HFFc6 (cell line): ENCODE data around the gene PLTP. TPM values are rescaled to one million over a fixed set of nuclear protein-coding genes. Genes with fewer than 3 reads are reported as not detected.

ENCODE experiments used
- DNase-seq: peaks from one replicate; pipeline ENCODE4 v3.0.0-alpha.2; 2018
- H3K27ac Mint-ChIP-seq: 2 replicates; pipeline ENCODE4 v1.8.0; 2020; ENCODE audit warnings: mild to moderate bottlenecking, mixed read lengths
- H3K27me3 Mint-ChIP-seq: 2 replicates; pipeline ENCODE4 v1.8.0; 2021; ENCODE audit warnings: mild to moderate bottlenecking, moderate library complexity, mixed read lengths; ENCODE audit not compliant: insufficient read depth
- H3K36me3 Mint-ChIP-seq: 2 replicates; pipeline ENCODE4 v1.8.0; 2021; ENCODE audit warnings: low read depth, mixed read lengths
- H3K4me1 Mint-ChIP-seq: 2 replicates; pipeline ENCODE4 v1.8.0; 2020; ENCODE audit warnings: low read depth, mixed read lengths
- H3K4me3 Mint-ChIP-seq: 2 replicates; pipeline ENCODE4 v1.8.0; 2020; ENCODE audit warnings: mild to moderate bottlenecking, moderate library complexity, mixed read lengths
- H3K9me3 Mint-ChIP-seq: 2 replicates; pipeline ENCODE4 v1.8.0; 2020; ENCODE audit warnings: mild to moderate bottlenecking, mixed read lengths
- total RNA-seq, 6 experiments: library from RNA; stranded (reverse); fragmentation: NEBNext Ultra II Directional; extraction: Animal tissue kit (Norgen Biotek cat#: 25700); gene quantifications; 2 replicates in 1 of 6; 3 replicates in 5 of 6; pipeline ENCODE4 v1.2.3, GENCODE V29; 2021
- TF ChIP-seq, protein P1 (sequence below): fragments of 200-600 bp; sonication (generic); IDR thresholded peaks from 2 replicates; pipeline ENCODE4 v1.5.0; 2021; ENCODE audit warnings: antibody characterized with exemption, mild to moderate bottlenecking

PLTP gene
- total RNA-seq, 6 experiments from 2014 or later, result 8.3 to 13.6 (median 11.1) TPM

DNA sequence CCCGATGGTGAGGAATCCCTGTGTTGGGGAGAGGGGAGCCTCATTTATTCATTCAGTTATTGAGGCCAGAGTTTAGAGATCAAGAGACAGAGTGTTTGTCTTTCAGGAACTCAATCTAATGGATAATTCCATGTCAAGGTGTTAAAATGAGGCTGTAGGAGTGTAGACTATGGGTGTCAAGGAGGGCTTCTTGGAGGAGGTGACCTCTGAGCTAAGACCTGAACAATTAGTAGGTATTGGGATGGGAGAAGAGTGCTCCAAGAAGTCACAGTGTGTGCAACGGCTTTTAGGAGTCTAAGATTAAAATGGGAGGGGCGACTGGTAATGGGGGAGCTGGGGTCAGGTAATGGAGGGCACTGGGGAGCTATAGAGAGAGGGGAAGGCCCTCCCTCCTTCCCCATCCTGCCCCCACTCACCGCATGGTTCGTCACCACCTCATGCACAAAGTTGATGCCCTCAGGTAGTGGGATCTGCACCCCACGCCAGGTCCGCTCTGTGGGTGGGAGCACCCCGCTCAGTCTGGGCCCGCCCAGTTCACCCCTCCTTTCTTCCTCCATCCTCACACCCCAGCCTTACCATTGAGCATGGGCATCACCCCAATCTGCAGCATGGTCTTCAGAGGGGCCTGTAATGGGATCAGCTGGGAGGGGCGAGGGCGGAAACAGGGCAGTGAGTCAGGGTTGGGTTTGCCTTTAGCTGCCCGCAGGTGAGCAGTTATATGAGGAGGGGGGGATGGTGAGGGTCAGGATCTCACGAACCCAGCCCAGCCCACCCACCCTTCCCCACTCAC lies 12.7 kb downstream of the PLTP start:
- TF ChIP-seq, protein P1, sequence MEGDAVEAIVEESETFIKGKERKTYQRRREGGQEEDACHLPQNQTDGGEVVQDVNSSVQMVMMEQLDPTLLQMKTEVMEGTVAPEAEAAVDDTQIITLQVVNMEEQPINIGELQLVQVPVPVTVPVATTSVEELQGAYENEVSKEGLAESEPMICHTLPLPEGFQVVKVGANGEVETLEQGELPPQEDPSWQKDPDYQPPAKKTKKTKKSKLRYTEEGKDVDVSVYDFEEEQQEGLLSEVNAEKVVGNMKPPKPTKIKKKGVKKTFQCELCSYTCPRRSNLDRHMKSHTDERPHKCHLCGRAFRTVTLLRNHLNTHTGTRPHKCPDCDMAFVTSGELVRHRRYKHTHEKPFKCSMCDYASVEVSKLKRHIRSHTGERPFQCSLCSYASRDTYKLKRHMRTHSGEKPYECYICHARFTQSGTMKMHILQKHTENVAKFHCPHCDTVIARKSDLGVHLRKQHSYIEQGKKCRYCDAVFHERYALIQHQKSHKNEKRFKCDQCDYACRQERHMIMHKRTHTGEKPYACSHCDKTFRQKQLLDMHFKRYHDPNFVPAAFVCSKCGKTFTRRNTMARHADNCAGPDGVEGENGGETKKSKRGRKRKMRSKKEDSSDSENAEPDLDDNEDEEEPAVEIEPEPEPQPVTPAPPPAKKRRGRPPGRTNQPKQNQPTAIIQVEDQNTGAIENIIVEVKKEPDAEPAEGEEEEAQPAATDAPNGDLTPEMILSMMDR, result no peak

GRCh38 chr20:45898285-45898684 lies 13.7 kb downstream of the PLTP start:
- Mint-ChIP-seq H3K4me1 (peaks cover 8% of the 10 kb centered on the region), H3K4me3 (no peak overlapping the region), H3K9me3 (no peaks in the 10 kb centered on the region), H3K27ac (no peak overlapping the region), H3K36me3 (peaks cover 8% of the 10 kb centered on the region; the same call in 1 of the 2 replicates), H3K27me3 (peaks cover 2% of the 10 kb centered on the region)
- DNase-seq, result no peak
- TF ChIP-seq, protein P1, result no peak

More for the DNA sequence above, 12.7 kb downstream of the PLTP start:
- Mint-ChIP-seq H3K27me3 (peaks cover 2% of the 10 kb centered on the region), H3K9me3 (no peaks in the 10 kb centered on the region), H3K4me1 (peaks cover under 1% of the 10 kb centered on the region; the same call in 1 of the 2 replicates), H3K27ac (no peak overlapping the region), H3K36me3 (peaks cover 8% of the 10 kb centered on the region; the same call in 1 of the 2 replicates), H3K4me3 (no peak overlapping the region)
- no peak for DNase-seq

DNA sequence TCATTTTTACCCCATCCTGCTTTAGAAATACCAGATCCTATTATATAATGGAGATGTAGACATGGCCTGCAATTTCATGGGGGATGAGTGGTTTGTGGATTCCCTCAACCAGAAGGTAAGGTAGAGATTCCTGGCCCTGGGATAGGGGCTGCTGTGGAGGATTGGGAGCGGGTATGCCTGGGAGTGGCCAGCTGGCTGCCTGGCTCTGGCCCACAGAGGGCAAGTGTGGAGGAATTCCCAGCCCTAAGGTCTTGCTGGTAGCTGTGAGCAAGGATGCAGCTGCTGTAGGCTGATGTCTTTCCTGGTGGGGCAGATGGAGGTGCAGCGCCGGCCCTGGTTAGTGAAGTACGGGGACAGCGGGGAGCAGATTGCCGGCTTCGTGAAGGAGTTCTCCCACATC lies 14.3 kb downstream of the PLTP start:
- Mint-ChIP-seq H3K4me1 (peaks cover 9% of the 10 kb centered on the region), H3K27ac (no peak overlapping the region), H3K9me3 (no peaks in the 10 kb centered on the region), H3K4me3 (no peak overlapping the region), H3K36me3 (peaks cover 8% of the 10 kb centered on the region; the same call in 1 of the 2 replicates), H3K27me3 (peaks cover under 1% of the 10 kb centered on the region)
- TF ChIP-seq, protein P1, result no peak
- no peak for DNase-seq

GRCh38 chr20:45897289-45897688 lies 14.7 kb downstream of the PLTP start:
- no peak for DNase-seq
- no peaks in the 10 kb centered on the region; the same call in none of the 2 replicates for H3K27me3 Mint-ChIP-seq
- peaks cover 8% of the 10 kb centered on the region; the same call in 1 of the 2 replicates for H3K36me3 Mint-ChIP-seq
- no peaks in the 10 kb centered on the region for H3K9me3 Mint-ChIP-seq
- H3K4me3 Mint-ChIP-seq, result no peak overlapping the region
- H3K4me1 Mint-ChIP-seq, result peaks cover 13% of the 10 kb centered on the region
- TF ChIP-seq, protein P1, result no peak
- no peak overlapping the region for H3K27ac Mint-ChIP-seq

DNA sequence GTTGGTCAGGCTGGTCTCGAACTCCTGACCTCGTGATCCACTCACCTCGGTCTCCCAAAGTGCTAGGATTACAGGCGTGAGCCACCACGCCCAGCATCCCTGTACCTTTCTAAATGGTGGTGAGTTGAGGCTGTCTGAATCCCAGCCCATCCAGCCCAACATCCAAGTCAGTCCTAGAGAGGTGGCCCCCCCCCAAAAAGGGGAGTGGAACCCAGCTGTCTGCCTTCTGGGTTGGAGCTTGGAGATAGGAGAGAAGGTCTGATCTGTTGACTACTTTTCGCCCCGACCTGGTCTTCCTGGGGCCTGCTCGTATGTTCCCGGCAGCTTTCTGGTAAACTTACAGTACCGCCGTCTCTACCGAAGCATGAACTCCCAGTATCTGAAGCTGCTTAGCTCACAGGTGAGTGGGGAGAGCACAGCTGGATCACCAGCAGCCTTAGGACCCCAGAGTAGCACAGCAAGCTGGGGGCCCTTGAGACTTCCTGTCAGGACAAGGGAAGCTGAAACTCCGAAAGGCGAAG lies 15.3 kb downstream of the PLTP start:
- peaks cover 18% of the 10 kb centered on the region for H3K4me1 Mint-ChIP-seq

More for the DNA sequence above, 15.3 kb downstream of the PLTP start:
- Mint-ChIP-seq H3K36me3 (peaks cover 8% of the 10 kb centered on the region; the same call in 1 of the 2 replicates), H3K27ac (no peak overlapping the region), H3K27me3 (peaks cover 2% of the 10 kb centered on the region), H3K4me3 (no peak overlapping the region), H3K9me3 (no peaks in the 10 kb centered on the region)
- TF ChIP-seq, protein P1, result no peak
- no peak for DNase-seq
